Trophoblast cell (in vitro differentiated cells and primary cell): ENCODE measurements around the gene B9D1.

Experiments
- DNase-seq, 2 donors: peaks; one replicate each; pipeline ENCODE4 v3.0.0-alpha.2; 2016
- H2AFZ ChIP-seq: 2 replicates; pipeline ENCODE4 v1.6.1; 2013; ENCODE audit warnings: low read length, moderate library complexity, mild to moderate bottlenecking; ENCODE audit not compliant: insufficient read depth, poor library complexity
- H2AK5ac ChIP-seq: 2 replicates; pipeline ENCODE4 v1.6.1; 2013; ENCODE audit warnings: mild to moderate bottlenecking, low read length
- H2BK120ac ChIP-seq: 2 replicates; pipeline ENCODE4 v1.6.1; 2013; ENCODE audit warnings: low read length, mild to moderate bottlenecking, moderate library complexity; ENCODE audit not compliant: insufficient read depth, poor library complexity
- H2BK12ac ChIP-seq: 2 replicates; pipeline ENCODE4 v1.6.1; 2013; ENCODE audit warnings: mild to moderate bottlenecking, low read length, moderate library complexity
- H2BK5ac ChIP-seq: 2 replicates; pipeline ENCODE4 v1.6.1; 2013; ENCODE audit warnings: low read length, low read depth, moderate library complexity, mild to moderate bottlenecking; ENCODE audit not compliant: poor library complexity
- H3K14ac ChIP-seq: 2 replicates; pipeline ENCODE4 v1.6.1; 2013; ENCODE audit warnings: mild to moderate bottlenecking, low read length
- H3K18ac ChIP-seq: 2 replicates; pipeline ENCODE4 v1.6.1; 2013; ENCODE audit warnings: mild to moderate bottlenecking, low read length
- H3K23ac ChIP-seq: 2 replicates; pipeline ENCODE4 v1.6.1; 2013; ENCODE audit warnings: low read length
- H3K27ac ChIP-seq: 2 replicates; pipeline ENCODE4 v1.5.1; 2013; ENCODE audit warnings: low read depth, mild to moderate bottlenecking, inconsistent platforms, low read length, moderate library complexity
- H3K27me3 ChIP-seq: 2 replicates; pipeline ENCODE4 v1.6.1; 2013; ENCODE audit warnings: inconsistent platforms, mild to moderate bottlenecking, low read length, moderate library complexity; ENCODE audit not compliant: insufficient read depth
- H3K36me3 ChIP-seq, 2 experiments: 1 replicate in 1 of 2; 2 replicates in 1 of 2; pipeline ENCODE4 v1.6.1; 2013; ENCODE audit warnings: low read length in 2 of 2, mild to moderate bottlenecking in 2 of 2, moderate library complexity in 1 of 2; ENCODE audit not compliant: insufficient read depth in 2 of 2, control insufficient read depth in 1 of 2
- H3K4ac ChIP-seq: 2 replicates; pipeline ENCODE4 v1.6.1; 2013; ENCODE audit warnings: low read depth, mild to moderate bottlenecking, low read length, moderate library complexity
- H3K4me1 ChIP-seq, 2 experiments: 1 replicate in 1 of 2; 2 replicates in 1 of 2; pipeline ENCODE4 v1.6.1; 2013; ENCODE audit warnings: low read length in 2 of 2, mild to moderate bottlenecking in 2 of 2, moderate library complexity in 1 of 2; ENCODE audit not compliant: insufficient read depth in 2 of 2, control insufficient read depth in 1 of 2
- H3K4me2 ChIP-seq: 2 replicates; pipeline ENCODE4 v1.6.1; 2013; ENCODE audit warnings: inconsistent platforms, mild to moderate bottlenecking, low read length, moderate library complexity
- H3K4me3 ChIP-seq: 2 replicates; pipeline ENCODE4 v1.5.1; 2013; ENCODE audit warnings: mild to moderate bottlenecking, low read depth, low read length, inconsistent platforms
- H3K79me1 ChIP-seq: one replicate; pipeline ENCODE4 v1.6.1; 2013; ENCODE audit warnings: low read length
- H3K79me2 ChIP-seq: 2 replicates; pipeline ENCODE4 v1.6.1; 2013; ENCODE audit warnings: low read length, mild to moderate bottlenecking; ENCODE audit not compliant: control insufficient read depth, insufficient read depth, poor library complexity
- H3K9ac ChIP-seq: 2 replicates; pipeline ENCODE4 v1.6.1; 2013; ENCODE audit warnings: mild to moderate bottlenecking, low read length
- H3K9me3 ChIP-seq: 2 replicates; pipeline ENCODE4 v1.6.1; 2013; ENCODE audit warnings: low read depth, mild to moderate bottlenecking, control low read depth, inconsistent platforms, low read length; ENCODE audit not compliant: insufficient read depth
- H4K12ac ChIP-seq: 2 replicates; pipeline ENCODE4 v1.6.1; 2013; ENCODE audit warnings: low read depth, mild to moderate bottlenecking, low read length, moderate library complexity
- H4K8ac ChIP-seq: 2 replicates; pipeline ENCODE4 v1.6.1; 2013; ENCODE audit warnings: low read depth, mild to moderate bottlenecking, low read length, moderate library complexity
- H4K91ac ChIP-seq: one replicate; pipeline ENCODE4 v1.6.1; 2013; ENCODE audit warnings: low read depth, mild to moderate bottlenecking, low read length, moderate library complexity
- WGBS: extraction: QIAGEN DNeasy Blood & Tissue Kit; methylation state at CpG from one replicate; pipeline ENCODE4 v1.1.7; 2013; ENCODE audit warnings: missing lambda C conversion rate; ENCODE audit not compliant: insufficient read length, insufficient coverage; ENCODE audit errors: extremely low coverage; 5-methylcytosine and 5-hydroxymethylcytosine counted together

B9D1 gene

DNA sequence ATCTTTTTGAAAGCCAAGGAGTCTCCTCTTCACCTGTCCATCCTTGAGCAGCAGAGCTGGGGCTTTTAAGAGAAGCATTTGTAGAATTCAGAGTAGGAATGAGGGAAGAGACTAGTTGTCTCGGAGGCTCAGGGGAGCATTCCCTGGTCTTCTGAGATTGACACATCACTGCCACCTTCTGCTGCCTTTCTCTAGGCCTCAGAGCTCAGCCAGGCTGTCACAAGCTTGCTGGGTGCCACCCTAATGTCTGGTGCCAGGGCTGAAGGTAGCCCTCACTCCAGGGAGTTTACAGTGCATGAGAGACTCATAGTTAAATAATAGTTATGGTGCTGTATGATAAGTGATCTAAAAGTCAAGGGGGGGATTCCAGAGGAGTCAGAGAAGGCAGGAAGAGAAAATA is 39.7 kb downstream of the B9D1 start:
- no peak overlapping the region for H3K18ac ChIP-seq
- H3K23ac ChIP-seq: no peak overlapping the region
- H3K14ac ChIP-seq: no peak overlapping the region
- no peak overlapping the region for H4K8ac ChIP-seq
- peaks cover 2% of the 10 kb centered on the region for H3K79me1 ChIP-seq
- peaks cover 11 to 17% of the 10 kb centered on the region in 2 experiments for H3K36me3 ChIP-seq
- no CpG with 5 or more reads among the region's 1 CpG for WGBS
- H4K12ac ChIP-seq: no peak overlapping the region
- no peak overlapping the region for H3K27ac ChIP-seq
- H3K4me3 ChIP-seq: no peak overlapping the region
- no peaks in the 10 kb centered on the region for H3K79me2 ChIP-seq
- DNase-seq: peak; percentile 37 to 66
- H4K91ac ChIP-seq: no peak overlapping the region
- no peak overlapping the region for H2AK5ac ChIP-seq
- no peaks in the 10 kb centered on the region for H3K9me3 ChIP-seq
- no peak overlapping the region for H2AFZ ChIP-seq
- H3K4me2 ChIP-seq: no peak overlapping the region
- H2BK12ac ChIP-seq: no peak overlapping the region
- H2BK120ac ChIP-seq: no peak overlapping the region
- H3K4ac ChIP-seq: no peak overlapping the region
- H2BK5ac ChIP-seq: no peak overlapping the region
- H3K27me3 ChIP-seq: no peaks in the 10 kb centered on the region
- peaks cover 2% of the 10 kb centered on the region in 2 experiments for H3K4me1 ChIP-seq
- H3K9ac ChIP-seq: no peak overlapping the region

DNA sequence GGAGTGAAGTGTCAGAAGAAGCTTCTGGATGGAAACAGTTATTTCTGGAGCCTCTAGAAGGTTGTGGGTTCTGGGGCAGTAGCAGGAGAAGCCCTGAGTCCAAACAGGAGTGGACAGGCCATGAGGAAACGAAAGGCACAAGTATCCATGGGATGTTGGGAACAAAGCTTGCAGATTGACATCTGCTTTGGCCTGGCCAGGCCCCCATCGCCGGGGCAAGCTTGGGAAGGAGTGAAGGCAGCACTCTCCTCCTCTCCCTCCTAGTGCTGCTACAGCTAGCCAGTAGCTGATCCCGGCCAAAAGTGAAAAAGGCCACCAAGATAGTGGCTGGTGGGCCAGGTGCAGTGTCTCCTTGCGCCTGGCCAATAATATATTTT is 40.4 kb downstream of the B9D1 start:
- H3K14ac ChIP-seq: no peak overlapping the region
- H2BK120ac ChIP-seq: no peak overlapping the region
- no peak overlapping the region for H3K4me2 ChIP-seq
- H4K8ac ChIP-seq: no peak overlapping the region
- H3K36me3 ChIP-seq: peaks cover 18 to 24% of the 10 kb centered on the region in 2 experiments
- peaks cover 2% of the 10 kb centered on the region for H3K79me1 ChIP-seq
- no peak overlapping the region for H3K23ac ChIP-seq
- no peak overlapping the region for H2BK5ac ChIP-seq
- H3K9me3 ChIP-seq: no peaks in the 10 kb centered on the region
- DNase-seq: no peak
- H3K27ac ChIP-seq: no peak overlapping the region
- no peak overlapping the region for H3K9ac ChIP-seq
- H4K12ac ChIP-seq: no peak overlapping the region
- H2AFZ ChIP-seq: no peak overlapping the region
- H3K27me3 ChIP-seq: no peaks in the 10 kb centered on the region
- no CpG with 5 or more reads among the region's 5 CpGs for WGBS
- H2BK12ac ChIP-seq: no peak overlapping the region
- no peak overlapping the region for H3K18ac ChIP-seq
- H2AK5ac ChIP-seq: no peak overlapping the region
- H3K4me1 ChIP-seq: peaks cover 5% of the 10 kb centered on the region in 2 experiments
- no peak overlapping the region for H3K4me3 ChIP-seq
- no peak overlapping the region for H3K4ac ChIP-seq
- H4K91ac ChIP-seq: no peak overlapping the region
- no peaks in the 10 kb centered on the region for H3K79me2 ChIP-seq

DNA sequence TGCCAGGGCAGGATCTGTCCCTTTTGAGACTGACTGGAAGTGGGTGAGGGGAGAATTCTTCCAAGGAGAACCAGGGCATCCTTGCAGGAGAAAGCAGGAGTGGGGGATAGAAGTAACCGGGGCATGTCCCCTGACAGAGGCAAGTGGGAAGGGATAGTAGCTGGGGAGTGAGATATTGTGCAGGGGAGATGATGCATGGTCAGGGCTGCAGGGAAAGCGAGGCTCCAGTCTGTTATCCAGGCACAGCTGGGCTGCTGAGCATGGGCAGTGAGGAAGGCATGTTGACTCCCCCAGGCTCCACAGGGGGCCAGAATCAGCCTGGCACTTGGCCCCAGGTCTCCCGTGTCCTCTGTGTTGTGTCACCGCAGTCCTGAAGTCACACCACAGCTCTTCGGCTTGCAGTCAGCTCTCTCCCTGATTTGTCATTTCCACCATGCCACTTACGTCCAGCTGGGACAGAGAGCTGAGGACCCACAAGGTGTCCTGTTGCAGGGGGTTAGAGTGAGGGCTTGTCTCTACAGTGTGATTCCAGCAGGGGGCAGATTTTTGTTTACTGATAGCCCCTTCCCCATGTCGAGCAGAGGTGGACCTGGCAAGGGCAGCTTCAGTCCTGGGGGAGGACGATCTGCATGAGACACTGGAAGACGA is 40.9 kb downstream of the B9D1 start:
- H3K79me1 ChIP-seq: no peaks in the 10 kb centered on the region
- no peak overlapping the region for H2BK120ac ChIP-seq
- H3K14ac ChIP-seq: no peak overlapping the region
- no CpG with 5 or more reads among the region's 9 CpGs for WGBS
- no peak overlapping the region for H3K4me2 ChIP-seq
- no peak overlapping the region for H3K4me3 ChIP-seq
- no peak overlapping the region for H4K8ac ChIP-seq
- H4K12ac ChIP-seq: no peak overlapping the region
- no peak for DNase-seq
- no peak overlapping the region for H2AFZ ChIP-seq
- no peak overlapping the region for H3K18ac ChIP-seq
- no peaks in the 10 kb centered on the region for H3K9me3 ChIP-seq
- no peaks in the 10 kb centered on the region for H3K27me3 ChIP-seq
- H3K36me3 ChIP-seq: peaks cover 19 to 24% of the 10 kb centered on the region in 2 experiments
- H3K23ac ChIP-seq: no peak overlapping the region
- H2BK12ac ChIP-seq: no peak overlapping the region
- peaks cover 4 to 5% of the 10 kb centered on the region in 2 experiments for H3K4me1 ChIP-seq
- no peaks in the 10 kb centered on the region for H3K79me2 ChIP-seq
- no peak overlapping the region for H3K4ac ChIP-seq
- H2BK5ac ChIP-seq: no peak overlapping the region
- H4K91ac ChIP-seq: no peak overlapping the region
- no peak overlapping the region for H3K27ac ChIP-seq
- no peak overlapping the region for H2AK5ac ChIP-seq
- no peak overlapping the region for H3K9ac ChIP-seq

DNA sequence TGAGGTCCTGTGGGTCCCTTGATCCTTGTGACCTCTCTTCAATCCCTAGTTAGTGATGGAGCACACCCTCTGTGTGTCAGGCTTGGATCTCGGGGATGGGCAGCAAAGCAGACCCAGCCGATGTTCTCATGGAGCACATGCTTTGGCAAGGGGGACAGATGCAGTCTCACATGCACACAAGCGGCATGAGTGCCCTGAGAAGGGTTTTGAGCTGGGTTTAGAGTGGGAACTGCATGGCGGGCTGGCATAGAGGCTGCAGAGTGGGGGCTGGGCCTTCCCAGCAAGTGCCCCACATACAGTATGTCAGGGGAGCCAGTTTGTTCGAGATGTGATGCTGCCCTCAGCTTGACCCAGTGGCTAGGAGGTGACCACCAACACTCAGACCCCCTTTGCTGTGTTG is 41.6 kb downstream of the B9D1 start:
- Histone ChIP-seq H3K9ac (no peak overlapping the region), H3K23ac (no peak overlapping the region), H3K4me2 (no peak overlapping the region), H3K27me3 (no peaks in the 10 kb centered on the region), H3K18ac (no peak overlapping the region), H3K9me3 (no peaks in the 10 kb centered on the region), H2BK12ac (no peak overlapping the region), H4K12ac (no peak overlapping the region), H3K27ac (no peak overlapping the region), H2BK5ac (no peak overlapping the region), H3K4me3 (no peak overlapping the region), H2AK5ac (no peak overlapping the region), H4K8ac (no peak overlapping the region), H3K79me2 (no peaks in the 10 kb centered on the region), H2BK120ac (no peak overlapping the region), H3K36me3 (peaks cover 19 to 24% of the 10 kb centered on the region in 2 experiments), H4K91ac (no peak overlapping the region), H3K79me1 (no peaks in the 10 kb centered on the region), H3K14ac (no peak overlapping the region), H3K4ac (no peak overlapping the region), H2AFZ (no peak overlapping the region), H3K4me1 (peaks cover 4 to 5% of the 10 kb centered on the region in 2 experiments)
- DNase-seq: no peak
- WGBS: no CpG with 5 or more reads among the region's 5 CpGs
